AG04449 (cell line): ENCODE measurements around the gene CEP85L.
A peak's percentile ranks its signal among the peaks of the same experiment; 100 is the strongest.

ENCODE experiments used
- CTCF ChIA-PET: fragments of 350-600 bp; formaldehyde crosslinking; extraction: SDS; loops from one replicate; lab custom pipeline; 2021; ENCODE audit warnings: antibody characterized with exemption; lab: Yijun Ruan, JAX
- POLR2A ChIA-PET: fragments of 400-600, 350-600 bp; formaldehyde crosslinking; extraction: SDS; loops from one replicate; lab custom pipeline; 2020; ENCODE audit warnings: antibody characterized with exemption, inconsistent platforms; lab: Yijun Ruan, JAX
- DNase-seq: peaks from one replicate; pipeline ENCODE4 v3.0.0-alpha.2; 2010; ENCODE audit warnings: low read depth, low spot score
- H3K4me3 ChIP-seq: 2 replicates; pipeline ENCODE4 v1.5.1; 2011; ENCODE audit warnings: low read depth, mild to moderate bottlenecking, control low read depth, low read length
- CTCF ChIP-seq: IDR thresholded peaks from one replicate; pipeline ENCODE4 v1.5.1; 2011; ENCODE audit warnings: mild to moderate bottlenecking, moderate library complexity, low read length, control low read depth, inconsistent platforms; ENCODE audit not compliant: insufficient read depth; ENCODE audit errors: missing control alignments

CEP85L gene

GRCh38 chr6:118574051-118574865 is 77.1 kb downstream of the CEP85L start:
- POLR2A ChIA-PET, result no interaction called here
- no peak for DNase-seq
- no peak overlapping the region for H3K4me3 ChIP-seq
- CTCF ChIA-PET, result no interaction called here
- no peak for TF ChIP-seq CTCF

DNA sequence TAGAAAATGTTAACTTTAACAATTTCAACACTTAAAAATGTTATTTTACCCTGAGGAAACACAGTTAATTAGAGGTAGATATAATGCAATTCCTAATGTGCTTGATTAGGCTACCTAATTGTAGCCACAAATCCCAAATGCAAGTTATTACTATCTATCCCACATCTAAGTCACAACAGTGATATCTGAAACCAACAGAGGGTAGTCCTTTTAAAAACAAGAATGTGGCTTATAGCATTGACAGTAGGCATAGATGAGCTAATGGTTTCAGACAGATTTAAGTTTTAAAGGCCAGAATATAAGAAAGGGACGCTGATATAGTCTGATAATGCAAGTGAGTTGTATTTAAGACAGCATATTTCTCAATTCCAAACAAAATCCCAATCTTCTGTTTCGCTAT is 80.3 kb downstream of the CEP85L start:
- TF ChIP-seq CTCF, result no peak
- no peak for DNase-seq
- POLR2A ChIA-PET, result no interaction called here
- CTCF ChIA-PET, result interaction anchor here (1.8 to 2.4 kb wide), 2 partner anchors 9 to 287 kb away, joined by 8 to 13 read pairs; no protein-coding TSS in a partner anchor
- H3K4me3 ChIP-seq, result no peak overlapping the region

GRCh38 chr6:118569498-118569897 is 81.9 kb downstream of the CEP85L start:
- CTCF ChIA-PET, result interaction anchor here (2.4 kb wide), 1 partner anchor 286 kb away, joined by 8 read pairs; no protein-coding TSS in a partner anchor
- no peak for TF ChIP-seq CTCF
- no peak for DNase-seq
- no peak overlapping the region for H3K4me3 ChIP-seq
- POLR2A ChIA-PET, result no interaction called here

GRCh38 chr6:118567974-118568373 is 83.4 kb downstream of the CEP85L start:
- no peak overlapping the region for H3K4me3 ChIP-seq
- CTCF ChIA-PET, result interaction anchor here (4.1 kb wide), 1 partner anchor 12 kb away, joined by 23 read pairs; no protein-coding TSS in a partner anchor
- no peak for TF ChIP-seq CTCF
- no peak for DNase-seq
- POLR2A ChIA-PET, result no interaction called here

DNA sequence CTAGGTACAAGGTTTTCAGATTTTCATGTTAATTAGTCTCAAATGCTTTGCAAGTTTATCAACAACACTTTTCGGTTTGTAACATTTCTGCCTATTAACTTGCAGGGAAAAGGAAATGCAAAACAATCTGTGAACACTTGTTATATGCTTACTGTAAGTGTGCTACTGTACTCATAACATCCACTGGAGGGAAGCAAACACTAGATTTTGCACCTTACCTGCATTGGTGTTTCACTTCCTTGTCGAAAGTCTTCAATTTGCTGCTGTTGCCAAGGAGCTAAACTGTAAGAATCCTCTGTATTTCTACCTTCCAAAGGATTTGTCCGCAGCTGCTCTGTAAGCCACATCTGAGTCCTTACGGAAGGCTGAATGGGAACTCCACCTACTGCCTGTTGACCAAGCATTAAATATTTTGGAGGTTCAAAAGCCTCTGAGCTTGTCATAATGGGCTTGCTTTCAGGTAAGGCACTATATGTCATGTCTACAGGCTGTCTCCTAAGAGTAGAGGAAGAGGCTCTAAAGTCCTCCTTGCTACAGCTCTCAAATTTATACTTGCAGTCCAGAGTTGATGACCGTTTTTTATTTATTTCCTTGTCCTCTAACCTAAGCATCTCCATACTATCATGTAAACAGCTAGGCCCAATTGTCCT is 86.0 kb downstream of the CEP85L start:
- CTCF ChIA-PET, result interaction anchor here (0.7 to 4.1 kb wide), 15 partner anchors 10 to 545 kb away, joined by 3 to 23 read pairs (median 4); partner anchors contain the start of gene PLN
- peak; percentile 22 for TF ChIP-seq CTCF
- no peak overlapping the region for H3K4me3 ChIP-seq
- DNase-seq, result no peak
- POLR2A ChIA-PET, result no interaction called here

GRCh38 chr6:118562959-118563358 is 88.4 kb downstream of the CEP85L start:
- no peak for TF ChIP-seq CTCF
- CTCF ChIA-PET, result interaction anchor here (0.6 to 1.7 kb wide), 4 partner anchors 10 to 237 kb away, joined by 3 to 4 read pairs (median 3); no protein-coding TSS in a partner anchor

More at GRCh38 chr6:118562959-118563358, 88.4 kb downstream of the CEP85L start:
- no peak overlapping the region for H3K4me3 ChIP-seq
- POLR2A ChIA-PET, result no interaction called here
- no peak for DNase-seq
